PC-9 (cell line): ENCODE results near the gene DOCK9.

Source experiments
- CTCF ChIP-seq: fragments of 200-600 bp; sonication (generic); conservative IDR thresholded peaks from 2 replicates; pipeline ENCODE4 v1.6.1; 2017; ENCODE audit warnings: mixed run types, antibody characterized with exemption, mild to moderate bottlenecking, moderate library complexity
- EZH2 ChIP-seq: fragments of 200-600 bp; sonication (generic); IDR thresholded peaks from 2 replicates; pipeline ENCODE4 v1.8.0; 2017; ENCODE audit warnings: antibody characterized with exemption, low read depth

GRCh38 chr13:98896868-98897144, 81.1 kb downstream of the DOCK9 start:
- TF ChIP-seq CTCF: no peak
- no peak for TF ChIP-seq EZH2
